ENCODE results near the gene SERPINE2.

- TF ChIP-seq CTCF (IDR thresholded peaks at IDR 0.05) (no peak), POLR2A (IDR thresholded peaks at IDR 0.05) (no peak), POLR2AphosphoS5 (IDR thresholded peaks at IDR 0.05) (no peak)
Observed at GRCh38 chr2:223978451-223978850, 60.6 kb downstream of the SERPINE2 start.

Measured in breast epithelium (tissue), 3 donors.